H4 (cell line): ENCODE results near the gene YARS2. TPM values are rescaled to one million over a fixed set of nuclear protein-coding genes. Genes with fewer than 3 reads are reported as not detected.

Source experiments
- total RNA-seq: library from RNA; depleted of rRNA; stranded (reverse); fragments of >200 nt; shearing (Covaris generic); gene quantifications from 2 replicates; pipeline ENCODE4 v1.2.3, GENCODE V29; 2014; rRNA removed

The YARS2 gene
- total RNA-seq, 1 experiment from 2014 or later = 59.4 TPM

Other genes with a start within 250 kb of the YARS2 start
- gene DNM1L, start 76.6 kb downstream of the YARS2 start, total RNA-seq = 39.0 and 41.9 TPM in 2 replicates
- 5.9 and 6.1 TPM in 2 replicates for gene PKP2, start 140.9 kb upstream of the YARS2 start, total RNA-seq